Esophagus squamous epithelium (tissue), 4 donors: ENCODE measurements around the gene FTSJ3.

ENCODE experiments used
- CTCF ChIP-seq, 6 experiments: fragments of 450-650 bp in 4 of 6; fragments of 200-600 bp in 2 of 6; sonication (generic) in 2 of 6; IDR thresholded peaks; one replicate each; pipeline ENCODE4 v1.5.1; 2016 to 2019; ENCODE audit warnings: antibody characterized with exemption in 6 of 6, mild to moderate bottlenecking in 4 of 6, moderate library complexity in 4 of 6
- POLR2A ChIP-seq, 4 donors: fragments of 450-650 bp; IDR thresholded peaks; one replicate each; pipeline ENCODE4 v1.6.1; 2017; ENCODE audit warnings: antibody characterized with exemption in 4 of 4, mild to moderate bottlenecking in 4 of 4, moderate library complexity in 3 of 4

GRCh38 chr17:63804328-63804727 is 23.1 kb downstream of the FTSJ3 start:
- TF ChIP-seq CTCF (IDR thresholded peaks at IDR 0.05) (no peak), POLR2A (IDR thresholded peaks at IDR 0.05) (no peak)
